NCI-H1417 treated with DMSO at 0.1 percent for 48 hours (cell line): ENCODE measurements around the gene GLB1L3.

ENCODE experiments used
- DNase-seq: peaks from one replicate; lab custom pipeline; 2025; lab: John Stamatoyannopoulos, UW

The GLB1L3 gene

GRCh38 chr11:134275534-134276395 is at the start of gene GLB1L3:
Gene GLB1L3, plus strand, starts transcription at chr11:134276379. Its CDS starts 362 bp downstream, at chr11:134276741.
- DNase-seq = no peak

- DNase-seq = no peak
Measured at GRCh38 chr11:134226806-134227325, 49.3 kb upstream of the GLB1L3 start.

GRCh38 chr11:134228625-134229024 is 47.6 kb upstream of the GLB1L3 start:
- DNase-seq = no peak

GRCh38 chr11:134229126-134229790 is 46.9 kb upstream of the GLB1L3 start:
- DNase-seq = no peak

- DNase-seq = no peak
Measured at GRCh38 chr11:134230339-134230738, 45.8 kb upstream of the GLB1L3 start.

- no peak for DNase-seq
Measured at GRCh38 chr11:134231958-134232659, 44.1 kb upstream of the GLB1L3 start.

GRCh38 chr11:134233729-134234179 is 42.4 kb upstream of the GLB1L3 start:
- DNase-seq = no peak

- no peak for DNase-seq
Measured at GRCh38 chr11:134235399-134235798, 40.8 kb upstream of the GLB1L3 start.

- no peak for DNase-seq
Measured at GRCh38 chr11:134236834-134237556, 39.2 kb upstream of the GLB1L3 start.

GRCh38 chr11:134237557-134237922 is 38.6 kb upstream of the GLB1L3 start:
- no peak for DNase-seq

- no peak for DNase-seq
Measured at GRCh38 chr11:134238956-134239355, 37.2 kb upstream of the GLB1L3 start.

- DNase-seq = no peak
Measured at GRCh38 chr11:134240592-134240991, 35.6 kb upstream of the GLB1L3 start.

GRCh38 chr11:134242376-134242775 is 33.8 kb upstream of the GLB1L3 start:
- DNase-seq = no peak

GRCh38 chr11:134243913-134244312 is 32.3 kb upstream of the GLB1L3 start:
- DNase-seq = no peak

- DNase-seq = no peak
Measured at GRCh38 chr11:134244593-134244992, 31.6 kb upstream of the GLB1L3 start.

- no peak for DNase-seq
Measured at GRCh38 chr11:134245434-134245833, 30.7 kb upstream of the GLB1L3 start.

- no peak for DNase-seq
Measured at GRCh38 chr11:134246100-134246499, 30.1 kb upstream of the GLB1L3 start.

GRCh38 chr11:134246678-134247077 is 29.5 kb upstream of the GLB1L3 start:
- no peak for DNase-seq

GRCh38 chr11:134248910-134249480 is 27.2 kb upstream of the GLB1L3 start:
- no peak for DNase-seq

GRCh38 chr11:134250246-134250645 is 25.9 kb upstream of the GLB1L3 start:
- DNase-seq = no peak

GRCh38 chr11:134250675-134251074 is 25.5 kb upstream of the GLB1L3 start:
- no peak for DNase-seq
